ENCODE measurements around the gene MYH7B.

The MYH7B gene

DNA sequence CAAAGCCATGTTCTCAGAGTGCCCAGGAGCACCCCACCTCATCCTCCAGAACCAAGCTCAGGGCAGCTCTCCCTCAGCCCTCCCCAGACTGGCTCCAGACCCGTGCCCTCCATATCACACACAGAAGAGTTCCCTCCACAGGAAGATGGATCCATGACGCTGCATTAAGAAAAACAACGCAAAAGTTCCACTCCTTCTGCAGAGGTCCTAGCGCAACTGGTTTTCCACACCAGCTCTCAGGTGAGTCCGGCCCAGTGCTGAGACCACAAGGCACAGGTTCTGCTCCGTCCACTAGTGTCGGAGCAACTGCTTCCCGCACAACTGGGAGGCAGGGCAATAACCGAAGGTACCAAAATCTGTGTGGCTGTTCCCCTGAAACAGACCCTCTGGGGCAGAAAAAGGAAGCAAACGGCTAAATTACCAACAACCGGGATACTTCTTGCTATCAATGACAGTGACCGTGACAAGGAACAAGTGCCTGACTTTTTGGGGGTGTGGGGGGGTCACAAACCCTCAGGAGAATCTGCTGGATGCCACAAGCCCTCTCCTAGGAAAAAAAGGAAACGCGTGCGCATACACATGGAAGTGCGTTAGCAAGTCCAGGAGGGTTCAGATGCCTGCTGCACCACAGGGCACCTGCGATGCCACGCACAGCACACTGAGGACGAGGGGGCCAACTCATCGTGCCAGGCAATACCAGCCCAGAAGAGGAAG is 49.2 kb downstream of the MYH7B start:
- TF ChIP-seq, protein P1, sequence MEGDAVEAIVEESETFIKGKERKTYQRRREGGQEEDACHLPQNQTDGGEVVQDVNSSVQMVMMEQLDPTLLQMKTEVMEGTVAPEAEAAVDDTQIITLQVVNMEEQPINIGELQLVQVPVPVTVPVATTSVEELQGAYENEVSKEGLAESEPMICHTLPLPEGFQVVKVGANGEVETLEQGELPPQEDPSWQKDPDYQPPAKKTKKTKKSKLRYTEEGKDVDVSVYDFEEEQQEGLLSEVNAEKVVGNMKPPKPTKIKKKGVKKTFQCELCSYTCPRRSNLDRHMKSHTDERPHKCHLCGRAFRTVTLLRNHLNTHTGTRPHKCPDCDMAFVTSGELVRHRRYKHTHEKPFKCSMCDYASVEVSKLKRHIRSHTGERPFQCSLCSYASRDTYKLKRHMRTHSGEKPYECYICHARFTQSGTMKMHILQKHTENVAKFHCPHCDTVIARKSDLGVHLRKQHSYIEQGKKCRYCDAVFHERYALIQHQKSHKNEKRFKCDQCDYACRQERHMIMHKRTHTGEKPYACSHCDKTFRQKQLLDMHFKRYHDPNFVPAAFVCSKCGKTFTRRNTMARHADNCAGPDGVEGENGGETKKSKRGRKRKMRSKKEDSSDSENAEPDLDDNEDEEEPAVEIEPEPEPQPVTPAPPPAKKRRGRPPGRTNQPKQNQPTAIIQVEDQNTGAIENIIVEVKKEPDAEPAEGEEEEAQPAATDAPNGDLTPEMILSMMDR (IDR thresholded peaks at IDR 0.05), result no peak
- Mint-ChIP-seq H3K4me1 (no peaks in the 10 kb centered on the region), H3K9me3 (no peaks in the 10 kb centered on the region), H3K36me3 (ENCODE audit: low read depth) (peaks cover 37% of the 10 kb centered on the region), H3K4me3 (no peak overlapping the region), H3K27ac (no peak overlapping the region), H3K27me3 (ENCODE audit: low read depth, poor library complexity) (no peaks in the 10 kb centered on the region)
- DNase-seq, result no peak
